Thymus (tissue), 11 donors: Measurements from ENCODE around the gene SERAC1. TPM values are rescaled to one million over a fixed set of nuclear protein-coding genes. Genes with fewer than 3 reads are reported as not detected.

ENCODE experiments used
- DNase-seq, 9 donors: peaks; one replicate each; pipeline ENCODE4 v3.0.0-alpha.2; 2013; ENCODE audit warnings: low spot score in 9 of 9, low read depth in 6 of 9, missing footprints in 1 of 9
- H3K27ac ChIP-seq, 2 donors: one replicate each; pipeline ENCODE4 v1.5.1; 2013; ENCODE audit warnings: control low read depth in 1 of 2, low read depth in 1 of 2, low read length in 1 of 2, mild to moderate bottlenecking in 1 of 2, moderate library complexity in 1 of 2
- H3K27me3 ChIP-seq, 2 donors: one replicate each; pipeline ENCODE4 v1.5.1; 2013; ENCODE audit warnings: low read length in 1 of 2; ENCODE audit not compliant: control insufficient read depth in 2 of 2, insufficient read depth in 1 of 2
- H3K36me3 ChIP-seq, 2 donors: one replicate each; pipeline ENCODE4 v1.5.1; 2013; ENCODE audit warnings: low read length in 1 of 2, mild to moderate bottlenecking in 1 of 2, moderate library complexity in 1 of 2; ENCODE audit not compliant: control insufficient read depth in 2 of 2, insufficient read depth in 2 of 2
- H3K4me1 ChIP-seq, 2 donors: one replicate each; pipeline ENCODE4 v1.5.1; 2013; ENCODE audit warnings: low read length in 2 of 2; ENCODE audit not compliant: control insufficient read depth in 2 of 2, insufficient read depth in 2 of 2
- H3K4me3 ChIP-seq, 2 donors: one replicate each; pipeline ENCODE4 v1.5.1; 2013; ENCODE audit warnings: low read length in 2 of 2, control low read depth in 1 of 2, mild to moderate bottlenecking in 1 of 2
- H3K9me3 ChIP-seq, 2 donors: one replicate each; pipeline ENCODE4 v1.5.1; 2013; ENCODE audit warnings: low read length in 1 of 2, mild to moderate bottlenecking in 1 of 2; ENCODE audit not compliant: control insufficient read depth in 2 of 2, insufficient read depth in 1 of 2
- WGBS: extraction: QIAGEN DNeasy Blood & Tissue Kit; methylation state at CpG from one replicate; pipeline ENCODE4 v1.1.7; 2013; 5-methylcytosine and 5-hydroxymethylcytosine counted together
- polyA plus RNA-seq: library from polyadenylated mRNA; stranded (reverse); fragments of 200-250 nt; gene quantifications from one replicate; pipeline ENCODE4 v1.2.3, GENCODE V29; 2013
- total RNA-seq: library from RNA; stranded (reverse); fragments of 120-200 nt; gene quantifications from one replicate; pipeline ENCODE4 v1.2.4, GENCODE V29; 2013
- donor health status: healthy.

The SERAC1 gene
- total and polyA plus RNA-seq, 2 donors, result 2.7 to 5.6 TPM

DNA sequence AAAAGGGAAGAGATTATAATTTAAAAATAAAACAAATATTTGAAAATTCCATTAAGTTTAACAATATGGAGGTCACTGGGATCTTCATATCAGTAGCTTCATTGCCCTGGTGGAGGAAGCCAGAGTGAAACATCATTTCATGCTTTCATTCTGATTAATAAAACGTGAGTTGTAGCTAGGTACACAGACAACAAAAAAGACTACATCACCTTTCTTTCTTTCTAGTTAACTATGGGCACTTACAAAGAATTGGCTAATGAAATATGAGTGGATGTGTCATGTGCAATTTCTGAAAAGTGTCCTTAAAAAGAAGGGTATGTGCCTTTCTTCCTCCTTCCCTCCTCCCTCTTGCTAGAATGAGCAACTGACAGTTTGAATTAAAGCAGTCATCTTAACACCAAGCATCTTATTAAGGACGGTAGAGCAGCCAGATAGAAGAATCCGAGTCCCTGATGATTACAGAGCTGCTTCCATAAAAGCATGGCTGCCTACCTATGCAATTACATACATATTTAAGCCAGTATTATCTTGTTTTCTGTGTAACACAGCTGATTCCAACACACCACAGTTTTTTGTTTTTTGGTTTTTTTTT lies 3.4 kb downstream of the SERAC1 start:
- WGBS, result 96% methylated on average over 3 of the region's 3 CpGs
- H3K4me1 ChIP-seq, result peaks cover 5 to 9% of the 10 kb centered on the region in 2 donors
- H3K27ac ChIP-seq, result no peak overlapping the region
- peaks cover 0 to 3% of the 10 kb centered on the region in 2 donors for H3K36me3 ChIP-seq
- H3K9me3 ChIP-seq, result no peaks in the 10 kb centered on the region
- H3K4me3 ChIP-seq, result no peak overlapping the region
- DNase-seq, result no peak
- peaks cover 0 to 8% of the 10 kb centered on the region in 2 donors for H3K27me3 ChIP-seq

DNA sequence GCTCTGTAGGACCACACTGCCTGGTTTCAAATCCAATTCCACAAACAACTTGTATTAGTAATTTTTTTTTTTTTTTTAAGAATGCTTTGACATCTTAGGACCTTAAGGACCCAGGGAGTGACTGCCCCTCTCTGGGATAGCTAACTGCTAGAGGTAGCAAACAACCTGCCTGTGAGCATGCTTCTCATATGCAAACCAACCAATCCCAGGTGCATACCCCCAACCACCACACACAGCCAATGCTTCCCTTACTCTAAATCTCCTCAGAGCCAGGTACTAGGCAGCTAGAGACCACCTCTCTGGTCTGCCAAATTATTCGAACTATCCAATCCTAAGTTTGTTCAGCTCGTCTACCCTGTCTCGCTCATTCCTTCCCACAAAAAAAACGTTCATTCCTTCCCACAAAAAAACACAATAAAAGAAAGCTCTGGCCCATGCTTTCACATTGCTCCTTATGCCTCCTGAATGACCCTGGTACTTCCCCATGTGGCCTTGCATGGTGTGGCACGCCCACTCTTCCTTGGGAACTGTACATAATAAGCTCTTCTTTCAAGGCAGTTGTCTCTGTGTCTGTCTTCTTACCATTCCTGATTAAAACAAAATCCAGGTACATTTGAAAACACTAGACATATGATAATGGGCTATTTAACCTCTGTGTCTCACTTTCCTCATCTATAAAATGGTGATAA lies 6.4 kb downstream of the SERAC1 start:
- no peaks in the 10 kb centered on the region for H3K4me1 ChIP-seq
- no peak overlapping the region for H3K27ac ChIP-seq
- 92% methylated on average over 5 of the region's 5 CpGs for WGBS
- peaks cover 0 to 3% of the 10 kb centered on the region in 2 donors for H3K36me3 ChIP-seq
- no peak overlapping the region for H3K4me3 ChIP-seq
- H3K27me3 ChIP-seq, result no peaks in the 10 kb centered on the region
- H3K9me3 ChIP-seq, result no peaks in the 10 kb centered on the region
- no peak for DNase-seq

DNA sequence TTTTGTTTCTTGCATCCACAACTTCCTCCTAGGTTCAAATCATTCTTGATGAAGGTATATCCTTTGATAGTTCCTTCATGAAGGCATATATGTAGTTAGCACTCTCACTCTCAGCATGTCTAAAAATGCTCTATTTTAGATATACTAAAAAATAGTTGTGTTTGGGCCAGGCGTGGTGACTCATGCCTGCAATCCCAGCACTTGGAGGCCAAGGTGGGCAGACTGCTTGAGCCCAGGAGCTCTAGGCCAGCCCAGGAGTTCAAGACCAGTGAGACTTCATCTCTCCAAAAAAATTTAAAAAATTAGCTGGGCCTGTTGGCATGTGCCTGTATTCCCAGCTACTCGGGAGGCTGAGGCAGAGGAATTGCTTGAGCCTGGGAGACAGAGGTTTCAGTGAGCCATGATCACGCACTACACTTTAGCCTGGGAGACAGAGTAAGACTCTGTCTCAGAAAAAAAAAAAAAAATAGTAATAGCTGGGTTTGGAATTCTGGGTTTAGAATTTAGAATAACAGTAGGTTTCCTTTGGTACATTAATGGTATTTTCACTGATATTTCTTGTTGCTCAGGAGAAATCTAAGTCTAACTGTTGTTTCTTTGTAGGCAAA lies 7.0 kb downstream of the SERAC1 start:
- WGBS, result 97% methylated on average over 3 of the region's 3 CpGs
- DNase-seq, result no peak
- Histone ChIP-seq H3K27ac (no peak overlapping the region), H3K27me3 (no peaks in the 10 kb centered on the region), H3K4me1 (no peaks in the 10 kb centered on the region), H3K9me3 (no peaks in the 10 kb centered on the region), H3K4me3 (no peak overlapping the region), H3K36me3 (peaks cover 0 to 3% of the 10 kb centered on the region in 2 donors)

DNA sequence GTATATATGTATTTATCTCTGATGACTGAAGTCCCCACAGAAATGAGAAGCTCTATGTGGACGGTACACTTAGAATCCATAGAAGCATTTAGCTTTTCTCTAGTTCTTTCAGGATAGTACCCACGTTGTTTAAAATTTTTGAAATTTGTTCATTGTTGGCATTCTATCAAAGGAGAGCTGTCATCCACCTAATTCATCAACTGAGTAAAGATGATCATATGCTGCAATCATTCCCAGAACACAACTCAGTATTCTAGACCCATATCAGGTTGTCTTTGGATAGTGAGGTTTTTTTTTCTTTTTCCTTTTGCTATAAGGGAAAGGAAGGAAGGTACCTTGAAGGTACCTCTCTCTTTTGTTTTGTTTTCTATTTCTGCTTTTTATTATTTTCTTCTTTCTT lies 9.3 kb downstream of the SERAC1 start:
- no peak overlapping the region for H3K4me3 ChIP-seq
- H3K27ac ChIP-seq, result no peak overlapping the region
- no peak for DNase-seq
- WGBS, result 93% methylated on average over 2 of the region's 2 CpGs
- no peaks in the 10 kb centered on the region for H3K27me3 ChIP-seq
- H3K36me3 ChIP-seq, result peaks cover 0 to 3% of the 10 kb centered on the region in 2 donors
- H3K9me3 ChIP-seq, result no peaks in the 10 kb centered on the region
- no peaks in the 10 kb centered on the region for H3K4me1 ChIP-seq

DNA sequence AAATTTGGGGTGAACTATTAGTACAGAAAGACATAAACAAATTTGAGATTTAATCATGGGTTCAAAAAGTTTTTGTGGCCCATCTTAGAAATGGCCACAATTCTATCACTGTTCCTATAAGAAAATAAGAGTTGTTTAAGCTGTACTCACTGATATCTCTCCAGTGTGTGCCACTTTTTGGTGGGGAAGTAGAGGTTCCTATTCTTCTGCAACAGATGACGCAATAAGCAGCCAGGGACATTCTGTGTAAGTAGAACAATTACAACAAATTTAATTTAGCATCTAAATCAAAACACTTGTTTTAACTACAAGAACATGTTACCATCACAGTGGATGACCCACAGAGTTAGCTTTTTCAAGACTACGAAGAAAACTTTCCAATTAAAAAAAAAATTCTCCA lies 9.9 kb downstream of the SERAC1 start:
- H3K9me3 ChIP-seq, result no peaks in the 10 kb centered on the region
- 95% methylated on average over 2 of the region's 2 CpGs for WGBS
- no peaks in the 10 kb centered on the region for H3K4me1 ChIP-seq
- H3K36me3 ChIP-seq, result peaks cover 0 to 3% of the 10 kb centered on the region in 2 donors
- H3K4me3 ChIP-seq, result no peak overlapping the region
- no peak overlapping the region for H3K27ac ChIP-seq
- DNase-seq, result no peak
- H3K27me3 ChIP-seq, result no peaks in the 10 kb centered on the region

DNA sequence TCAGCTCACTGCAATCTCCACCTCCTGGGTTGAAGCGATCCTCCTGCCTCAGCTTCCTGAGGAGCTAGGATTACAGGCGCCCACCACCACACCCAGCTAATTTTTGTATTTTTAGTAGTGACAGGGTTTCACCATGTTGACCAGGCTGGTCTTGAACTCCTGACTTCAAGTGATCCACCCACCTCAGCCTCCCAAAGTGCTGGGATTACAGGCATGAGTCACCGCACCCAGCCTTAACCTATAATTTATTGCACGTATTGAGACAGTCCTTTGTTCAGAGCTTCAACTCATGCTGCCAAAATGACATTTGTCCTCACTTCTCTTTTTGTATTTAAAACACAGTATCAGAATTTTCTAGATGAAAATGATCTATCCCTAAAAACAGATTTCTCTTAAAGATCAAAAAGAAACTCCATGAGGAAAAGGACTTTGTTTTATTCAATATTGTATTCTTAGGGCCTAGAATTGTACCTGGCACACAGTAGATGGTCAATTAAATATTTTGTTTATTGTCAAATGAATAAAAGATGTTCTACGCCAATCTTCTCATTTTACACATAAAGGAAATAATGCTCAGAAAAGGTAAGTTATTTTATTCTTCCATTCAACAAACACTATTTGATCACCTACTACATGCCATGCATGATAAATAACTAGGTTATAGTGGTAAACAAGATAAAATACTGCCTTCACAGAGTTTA lies 10.8 kb downstream of the SERAC1 start:
- no peak for DNase-seq
- Histone ChIP-seq H3K4me3 (no peak overlapping the region), H3K4me1 (no peaks in the 10 kb centered on the region), H3K36me3 (peaks cover 0 to 3% of the 10 kb centered on the region in 2 donors), H3K9me3 (no peaks in the 10 kb centered on the region), H3K27ac (no peak overlapping the region), H3K27me3 (no peaks in the 10 kb centered on the region)
- WGBS, result 98% methylated on average over 5 of the region's 5 CpGs

DNA sequence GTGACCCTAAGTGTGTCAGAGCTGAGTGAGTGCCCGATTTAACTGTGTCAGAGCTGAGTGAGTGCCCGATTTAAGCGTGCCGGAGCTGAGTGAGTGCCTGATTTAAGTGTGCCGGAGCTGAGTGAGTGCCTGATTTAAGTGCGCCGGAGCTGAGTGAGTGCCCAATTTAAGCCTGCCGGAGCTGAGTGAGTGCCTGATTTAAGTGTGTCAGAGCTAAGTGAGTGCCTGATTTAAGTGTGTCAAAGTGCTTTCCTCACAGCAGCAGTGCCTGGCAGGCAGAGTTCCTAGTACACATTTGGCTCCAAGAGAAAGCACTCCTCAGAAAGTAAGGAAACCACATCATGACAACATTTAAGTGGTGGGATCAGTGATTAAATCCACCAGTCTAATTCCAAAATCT lies 13.2 kb downstream of the SERAC1 start:
- no peak overlapping the region for H3K4me3 ChIP-seq
- H3K9me3 ChIP-seq, result no peaks in the 10 kb centered on the region
- H3K27me3 ChIP-seq, result no peaks in the 10 kb centered on the region
- H3K4me1 ChIP-seq, result no peaks in the 10 kb centered on the region
- WGBS, result 97% methylated on average over 8 of the region's 8 CpGs
- H3K27ac ChIP-seq, result no peak overlapping the region
- no peak for DNase-seq
- no peaks in the 10 kb centered on the region for H3K36me3 ChIP-seq

DNA sequence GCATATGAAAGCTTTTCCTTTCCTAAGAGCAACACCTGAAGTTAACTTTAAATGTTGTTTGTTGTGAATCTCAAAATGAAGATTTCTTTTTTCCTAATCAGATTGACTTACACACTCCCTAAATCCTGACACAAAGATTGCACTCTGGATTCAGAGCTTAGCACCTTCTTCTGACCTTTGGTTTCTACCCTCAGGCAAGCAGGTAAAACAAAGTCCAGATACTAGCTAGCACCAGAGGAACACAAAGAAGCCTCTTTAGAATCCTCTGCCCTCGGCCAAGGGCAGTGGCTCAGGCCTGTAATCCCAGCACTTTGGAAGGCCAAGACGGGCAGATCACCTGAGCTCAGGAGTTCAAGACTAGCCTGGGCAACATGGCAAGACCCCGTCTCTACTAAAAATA lies 14.5 kb downstream of the SERAC1 start:
- no peaks in the 10 kb centered on the region for H3K36me3 ChIP-seq
- DNase-seq, result no peak
- no peaks in the 10 kb centered on the region for H3K4me1 ChIP-seq
- no peaks in the 10 kb centered on the region for H3K27me3 ChIP-seq
- H3K27ac ChIP-seq, result no peak overlapping the region
- no peaks in the 10 kb centered on the region for H3K9me3 ChIP-seq
- H3K4me3 ChIP-seq, result no peak overlapping the region
- 98% methylated on average over 3 of the region's 3 CpGs for WGBS

DNA sequence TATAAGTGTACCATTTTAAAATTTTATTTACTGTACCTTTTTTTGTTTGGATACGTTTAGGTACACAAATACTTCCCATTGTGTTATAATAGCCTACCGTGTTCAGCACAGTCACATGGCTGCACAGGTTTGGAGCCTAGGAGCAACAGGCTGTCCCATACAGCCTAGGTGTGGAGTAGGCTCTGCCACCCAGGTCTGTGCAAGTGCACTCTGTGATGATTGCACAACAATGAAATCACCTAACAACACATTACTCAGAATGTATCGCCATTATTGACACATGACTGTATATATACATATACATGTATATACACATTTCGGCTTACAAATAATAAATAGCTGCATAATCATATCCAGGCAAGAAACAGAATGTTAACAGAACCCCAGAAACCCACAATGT lies 15.4 kb downstream of the SERAC1 start:
- Histone ChIP-seq H3K4me3 (no peak overlapping the region), H3K27me3 (no peaks in the 10 kb centered on the region), H3K36me3 (no peaks in the 10 kb centered on the region), H3K4me1 (no peaks in the 10 kb centered on the region), H3K27ac (no peak overlapping the region), H3K9me3 (no peaks in the 10 kb centered on the region)
- DNase-seq, result no peak
- 97% methylated on average over 4 of the region's 4 CpGs for WGBS
